Endodermal cell (in vitro differentiated cells): ENCODE data around the gene EYS. TPM values are rescaled to one million over a fixed set of nuclear protein-coding genes. Genes with fewer than 3 reads are reported as not detected.

Experiments used
- DNase-seq: peaks from one replicate; pipeline ENCODE4 v3.0.0-alpha.2; 2017
- H3K27ac ChIP-seq: 2 replicates; pipeline ENCODE4 v1.5.1; 2013; ENCODE audit warnings: mild to moderate bottlenecking, low read depth, low read length, moderate library complexity
- H3K27me3 ChIP-seq: 2 replicates; pipeline ENCODE4 v1.6.1; 2013; ENCODE audit warnings: mild to moderate bottlenecking, low read length, moderate library complexity; ENCODE audit not compliant: insufficient read depth, control insufficient read depth, poor library complexity, severe bottlenecking
- H3K36me3 ChIP-seq: 2 replicates; pipeline ENCODE4 v1.7.0; 2013; ENCODE audit warnings: mild to moderate bottlenecking, low read length, moderate library complexity; ENCODE audit not compliant: control insufficient read depth, insufficient read depth
- H3K4me1 ChIP-seq: one replicate; pipeline ENCODE4 v1.7.0; 2013; ENCODE audit warnings: low read length; ENCODE audit not compliant: control insufficient read depth, insufficient read depth
- H3K4me3 ChIP-seq: 2 replicates; pipeline ENCODE4 v1.5.1; 2013; ENCODE audit warnings: mild to moderate bottlenecking, low read length, moderate library complexity
- H3K9ac ChIP-seq: 2 replicates; pipeline ENCODE4 v1.6.1; 2013; ENCODE audit warnings: mild to moderate bottlenecking, low read length, moderate library complexity; ENCODE audit not compliant: poor library complexity, severe bottlenecking; ENCODE audit errors: extremely low read depth
- H3K9me3 ChIP-seq: 2 replicates; pipeline ENCODE4 v1.6.1; 2013; ENCODE audit warnings: mild to moderate bottlenecking, low read length, moderate library complexity; ENCODE audit not compliant: control insufficient read depth
- H3K27ac Mint-ChIP-seq: 2 replicates; pipeline ENCODE4 v1.8.0; 2020; ENCODE audit warnings: mixed read lengths
- H3K27me3 Mint-ChIP-seq: 2 replicates; pipeline ENCODE4 v1.8.0; 2021; ENCODE audit warnings: mild to moderate bottlenecking, mixed read lengths; ENCODE audit not compliant: insufficient read depth
- H3K36me3 Mint-ChIP-seq: 2 replicates; pipeline ENCODE4 v1.8.0; 2020; ENCODE audit warnings: low read depth, mixed read lengths
- H3K4me1 Mint-ChIP-seq: 2 replicates; pipeline ENCODE4 v1.8.0; 2020; ENCODE audit warnings: mixed read lengths
- H3K4me3 Mint-ChIP-seq: 2 replicates; pipeline ENCODE4 v1.8.0; 2020; ENCODE audit warnings: mild to moderate bottlenecking, moderate library complexity, mixed read lengths
- H3K9me3 Mint-ChIP-seq: 2 replicates; pipeline ENCODE4 v1.8.0; 2020; ENCODE audit warnings: mild to moderate bottlenecking, mixed read lengths
- WGBS, 2 experiments: methylation state at CpG; one replicate each; pipeline versions ENCODE4 v1.1.5 to v1.1.7; 2013; ENCODE audit warnings: missing lambda C conversion rate in 2 of 2, mixed read lengths in 1 of 2; ENCODE audit not compliant: insufficient coverage in 1 of 2, insufficient read length in 1 of 2; 5-methylcytosine and 5-hydroxymethylcytosine counted together
- total RNA-seq, 2 donors: library from RNA; stranded (reverse); fragmentation: NEBNext Ultra II Directional in 1 of 2; extraction: Animal tissue kit (Norgen Biotek cat#: 25700) in 1 of 2; gene quantifications; 2 replicates in 1 of 2; 3 replicates in 1 of 2; pipeline ENCODE4 v1.2.1, GENCODE V29; 2021
- TF ChIP-seq, protein P1 (sequence below): fragments of 200-600 bp; sonication (generic); conservative IDR thresholded peaks from 2 replicates; pipeline ENCODE4 v1.5.0; 2021; ENCODE audit warnings: antibody characterized with exemption, mild to moderate bottlenecking

The EYS gene
- total RNA-seq, 2 donors from 2014 or later = 0.31 to 0.70 TPM

DNA sequence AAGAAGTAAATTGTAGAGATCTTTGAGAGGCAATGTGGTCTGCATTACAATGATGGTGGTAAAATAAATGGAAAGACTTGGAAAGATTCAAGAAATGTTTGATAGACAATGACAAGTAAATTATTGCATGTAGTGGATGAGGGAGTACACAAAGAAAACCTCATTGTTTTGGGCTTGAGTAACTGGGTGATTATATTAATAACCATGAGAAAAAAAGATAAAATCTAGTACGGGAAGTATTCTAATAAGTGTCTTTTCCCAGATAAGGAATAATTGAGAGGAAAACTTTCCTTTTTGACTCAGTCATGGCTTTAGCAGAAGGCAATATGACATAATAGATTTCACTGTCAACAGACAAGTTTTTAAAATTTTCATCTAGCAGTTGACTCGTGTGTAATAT, 993.0 kb downstream of the EYS start:
- Mint-ChIP-seq H3K27ac (no peak overlapping the region), H3K36me3 (no peaks in the 10 kb centered on the region), H3K4me1 (peaks cover 31% of the 10 kb centered on the region), H3K27me3 (peaks cover 42% of the 10 kb centered on the region), H3K9me3 (no peaks in the 10 kb centered on the region), H3K4me3 (no peak overlapping the region)
- Histone ChIP-seq H3K36me3 (no peaks in the 10 kb centered on the region), H3K9ac (no peak overlapping the region), H3K4me3 (no peak overlapping the region), H3K27me3 (peaks cover 55% of the 10 kb centered on the region), H3K27ac (no peak overlapping the region), H3K4me1 (peaks cover 13% of the 10 kb centered on the region), H3K9me3 (no peaks in the 10 kb centered on the region)
- no peak for DNase-seq
- WGBS, 2 experiments = 97% methylated on average over 2 of the region's 2 CpGs; no CpG with 5 or more reads in 1 of the 2 experiments
- TF ChIP-seq, protein P1, sequence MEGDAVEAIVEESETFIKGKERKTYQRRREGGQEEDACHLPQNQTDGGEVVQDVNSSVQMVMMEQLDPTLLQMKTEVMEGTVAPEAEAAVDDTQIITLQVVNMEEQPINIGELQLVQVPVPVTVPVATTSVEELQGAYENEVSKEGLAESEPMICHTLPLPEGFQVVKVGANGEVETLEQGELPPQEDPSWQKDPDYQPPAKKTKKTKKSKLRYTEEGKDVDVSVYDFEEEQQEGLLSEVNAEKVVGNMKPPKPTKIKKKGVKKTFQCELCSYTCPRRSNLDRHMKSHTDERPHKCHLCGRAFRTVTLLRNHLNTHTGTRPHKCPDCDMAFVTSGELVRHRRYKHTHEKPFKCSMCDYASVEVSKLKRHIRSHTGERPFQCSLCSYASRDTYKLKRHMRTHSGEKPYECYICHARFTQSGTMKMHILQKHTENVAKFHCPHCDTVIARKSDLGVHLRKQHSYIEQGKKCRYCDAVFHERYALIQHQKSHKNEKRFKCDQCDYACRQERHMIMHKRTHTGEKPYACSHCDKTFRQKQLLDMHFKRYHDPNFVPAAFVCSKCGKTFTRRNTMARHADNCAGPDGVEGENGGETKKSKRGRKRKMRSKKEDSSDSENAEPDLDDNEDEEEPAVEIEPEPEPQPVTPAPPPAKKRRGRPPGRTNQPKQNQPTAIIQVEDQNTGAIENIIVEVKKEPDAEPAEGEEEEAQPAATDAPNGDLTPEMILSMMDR = no peak

DNA sequence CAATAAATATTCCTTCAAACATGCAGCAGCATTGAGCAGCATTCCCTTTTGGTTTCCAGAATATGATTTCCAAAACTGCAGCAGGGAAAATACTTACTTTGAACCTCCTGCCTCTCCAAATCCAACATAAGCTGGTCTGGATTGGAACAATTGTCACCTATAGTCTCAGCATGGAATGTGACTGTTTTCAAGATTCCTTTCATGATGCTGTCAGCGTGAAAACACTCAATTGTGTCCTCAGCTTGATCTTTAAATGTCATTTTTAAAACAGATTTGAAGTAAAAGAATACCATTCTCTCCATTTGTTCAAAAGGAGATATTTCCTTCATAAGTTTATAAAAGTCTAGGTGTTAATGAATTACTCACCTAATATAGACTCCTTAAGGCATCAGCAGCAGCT, 993.9 kb downstream of the EYS start:
- Histone ChIP-seq H3K27me3 (peaks cover 46% of the 10 kb centered on the region), H3K4me1 (peaks cover 13% of the 10 kb centered on the region), H3K4me3 (no peak overlapping the region), H3K9me3 (no peaks in the 10 kb centered on the region), H3K36me3 (no peaks in the 10 kb centered on the region), H3K27ac (no peak overlapping the region), H3K9ac (no peak overlapping the region)
- peaks cover 34% of the 10 kb centered on the region for H3K27me3 Mint-ChIP-seq
- WGBS, 2 experiments = 57 to 62% methylated on average over 1 of the region's 1 CpG
- H3K9me3 Mint-ChIP-seq = no peaks in the 10 kb centered on the region
- TF ChIP-seq, protein P1 = no peak
- DNase-seq = no peak
- H3K36me3 Mint-ChIP-seq = no peaks in the 10 kb centered on the region
- peaks cover 31% of the 10 kb centered on the region for H3K4me1 Mint-ChIP-seq
- H3K27ac Mint-ChIP-seq = no peak overlapping the region
- H3K4me3 Mint-ChIP-seq = no peak overlapping the region

DNA sequence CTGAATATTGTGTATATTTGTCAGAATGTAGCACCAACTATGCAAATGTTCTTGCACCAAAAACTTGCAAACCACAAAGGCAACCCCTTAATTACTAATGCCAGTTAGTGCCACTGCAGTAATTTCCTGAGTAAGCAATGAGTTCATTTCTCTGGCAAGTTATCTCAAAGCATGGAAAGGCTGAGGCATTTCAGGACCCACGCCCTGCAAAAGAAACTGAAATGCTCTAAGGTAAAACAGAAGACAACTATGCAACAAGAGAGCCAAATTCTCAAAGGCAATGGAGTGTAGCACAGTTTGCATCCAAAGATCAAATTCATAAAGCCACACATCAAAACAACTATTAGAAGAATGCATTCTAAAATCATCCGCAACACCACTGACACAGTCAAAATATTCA, 994.4 kb downstream of the EYS start:
- peaks cover 32% of the 10 kb centered on the region for H3K27me3 Mint-ChIP-seq
- Histone ChIP-seq H3K36me3 (no peaks in the 10 kb centered on the region), H3K27me3 (peaks cover 41% of the 10 kb centered on the region), H3K4me1 (peaks cover 13% of the 10 kb centered on the region), H3K9me3 (no peaks in the 10 kb centered on the region), H3K9ac (no peak overlapping the region), H3K27ac (no peak overlapping the region), H3K4me3 (no peak overlapping the region)
- TF ChIP-seq, protein P1 = no peak
- no peaks in the 10 kb centered on the region for H3K9me3 Mint-ChIP-seq
- H3K4me1 Mint-ChIP-seq = peaks cover 28% of the 10 kb centered on the region
- 0 to 47% methylated on average over 1 to 2 of the region's 2 CpGs for WGBS, 2 experiments
- no peak overlapping the region for H3K4me3 Mint-ChIP-seq
- H3K27ac Mint-ChIP-seq = no peak overlapping the region
- no peak for DNase-seq
- H3K36me3 Mint-ChIP-seq = no peaks in the 10 kb centered on the region
